Measurements from ENCODE around the gene ZNF143. TPM values are rescaled to one million over a fixed set of nuclear protein-coding genes. Genes with fewer than 3 reads are reported as not detected.

Gene ZNF143
- total and polyA plus RNA-seq, 2 of the 13 experiments (the other 11 are each of a cell fraction or from before 2014, with no cell fraction given) = 22.4 to 35.6 TPM

GRCh38 chr11:9574622-9575259 lies 113.9 kb downstream of the ZNF143 start (continued):
- TF ChIP-seq ZNF615 (CRISPR knock-in tag; IDR thresholded peaks at IDR 0.05; ENCODE audit: borderline replicate concordance) (0 out of 2 replicates have a peak, but pooled peaks have one; percentile 37), RBFOX2 (IDR thresholded peaks at IDR 0.05; ENCODE audit: low read depth, low read length) (peak; percentile 66)

GRCh38 chr11:9575260-9576240 lies 114.7 kb downstream of the ZNF143 start:
- DNase-seq (ENCODE audit: low spot score) (peak; percentile 82), FAIRE-seq (peak; percentile 76), ATAC-seq (peak; percentile 20; the same call in 2 of the 3 replicates)
- Histone ChIP-seq H3K36me3 (replicated peaks in 1 of 2; ENCODE audit: control insufficient read depth in 1 of 2, insufficient read depth in 2 of 2, low read length in 2 of 2) (peaks cover 3 to 39% of the 10 kb centered on the region in 2 experiments), H3K9me3 (ENCODE audit: low read length) (no peaks in the 10 kb centered on the region), H4K20me1 (ENCODE audit: insufficient read depth, low read length) (peaks cover 7% of the 10 kb centered on the region; the same call in 1 of the 2 replicates), H3K27ac (ENCODE audit: extremely low read length, insufficient read depth, low read length) (peak overlapping the region; percentile 100), H3K9ac (ENCODE audit: insufficient read depth, low read depth, low read length) (peak overlapping the region; percentile 98), H2AFZ (ENCODE audit: low read length) (no peak overlapping the region), H3K4me3 (replicated peaks in 1 of 3; ENCODE audit: insufficient read depth in 1 of 3, low read depth in 2 of 3, low read length in 3 of 3) (peak overlapping the region; percentile 78 to 90 (median 87)), H3K27me3 (ENCODE audit: control insufficient read depth in 1 of 2, insufficient read depth in 2 of 2, low read length in 2 of 2) (no peaks in the 10 kb centered on the region; a peak in 1 of 5 replicates), H3K4me1 (ENCODE audit: insufficient read depth, low read length) (peaks cover 56% of the 10 kb centered on the region), H3K4me2 (ENCODE audit: low read depth, low read length) (peak overlapping the region; percentile 71), H3K79me2 (ENCODE audit: insufficient read depth, low read length) (peaks cover 65% of the 10 kb centered on the region)
- no TSS peak for BruUV-seq (replicated peaks)
- CTCF ChIA-PET (ENCODE audit: low intra/inter-chr PET ratio, low total read pairs) = interaction anchor here (1.4 kb wide), 1 partner anchor 37 kb away, joined by 4 read pairs; no protein-coding TSS in a partner anchor
- 2% methylated on average over 17 of the region's 17 CpGs for WGBS (ENCODE audit: low lambda C conversion rate)
- intact Hi-C loops (cut with micrococcal nuclease; ENCODE audit: unreplicated experiment) (loop anchor here (2.0 kb wide), 1 partner anchor 37 kb away; no protein-coding TSS in a partner anchor), in situ Hi-C loops (cut with HindIII; ENCODE audit: extremely low pct_ligation_motif_present, low pct_unique_long_range_greater_than_20kb) (no loop called here)
- POLR2A ChIA-PET = interaction anchor here (0.7 to 1.9 kb wide), 11 partner anchors 9 to 309 kb away, joined by 3 to 10 read pairs (median 5); partner anchors contain the start of gene ZNF143
- TF ChIP-seq RFXANK (CRISPR knock-in tag; IDR thresholded peaks at IDR 0.05) (0 out of 2 replicates have a peak, but pooled peaks have one; percentile 19), ZNF33B (CRISPR knock-in tag; IDR thresholded peaks at IDR 0.05) (no peak), GPBP1L1 (CRISPR knock-in tag; IDR thresholded peaks at IDR 0.05) (no peak), PBX3 (CRISPR knock-in tag; IDR thresholded peaks at IDR 0.05; ENCODE audit: borderline replicate concordance) (no peak), SKIL (CRISPR knock-in tag; IDR thresholded peaks at IDR 0.05; ENCODE audit: borderline replicate concordance) (no peak), TBP (CRISPR knock-in tag; IDR thresholded peaks at IDR 0.05) (no peak), ZNF691 (CRISPR knock-in tag; IDR thresholded peaks at IDR 0.05; ENCODE audit: borderline replicate concordance, low read depth) (no peak), NR2F6 (IDR thresholded peaks at IDR 0.05) (no peak), NR2F6 (CRISPR knock-in tag; IDR thresholded peaks at IDR 0.05) (no peak), NFE2 (CRISPR knock-in tag; IDR thresholded peaks at IDR 0.05) (no peak)
